ENCODE data around the gene ISLR. TPM values are rescaled to one million over a fixed set of nuclear protein-coding genes. Genes with fewer than 3 reads are reported as not detected.

ISLR gene
- total and polyA plus RNA-seq, 2 experiments from 2014 or later, result 0.55 TPM; not detected in 1

DNA sequence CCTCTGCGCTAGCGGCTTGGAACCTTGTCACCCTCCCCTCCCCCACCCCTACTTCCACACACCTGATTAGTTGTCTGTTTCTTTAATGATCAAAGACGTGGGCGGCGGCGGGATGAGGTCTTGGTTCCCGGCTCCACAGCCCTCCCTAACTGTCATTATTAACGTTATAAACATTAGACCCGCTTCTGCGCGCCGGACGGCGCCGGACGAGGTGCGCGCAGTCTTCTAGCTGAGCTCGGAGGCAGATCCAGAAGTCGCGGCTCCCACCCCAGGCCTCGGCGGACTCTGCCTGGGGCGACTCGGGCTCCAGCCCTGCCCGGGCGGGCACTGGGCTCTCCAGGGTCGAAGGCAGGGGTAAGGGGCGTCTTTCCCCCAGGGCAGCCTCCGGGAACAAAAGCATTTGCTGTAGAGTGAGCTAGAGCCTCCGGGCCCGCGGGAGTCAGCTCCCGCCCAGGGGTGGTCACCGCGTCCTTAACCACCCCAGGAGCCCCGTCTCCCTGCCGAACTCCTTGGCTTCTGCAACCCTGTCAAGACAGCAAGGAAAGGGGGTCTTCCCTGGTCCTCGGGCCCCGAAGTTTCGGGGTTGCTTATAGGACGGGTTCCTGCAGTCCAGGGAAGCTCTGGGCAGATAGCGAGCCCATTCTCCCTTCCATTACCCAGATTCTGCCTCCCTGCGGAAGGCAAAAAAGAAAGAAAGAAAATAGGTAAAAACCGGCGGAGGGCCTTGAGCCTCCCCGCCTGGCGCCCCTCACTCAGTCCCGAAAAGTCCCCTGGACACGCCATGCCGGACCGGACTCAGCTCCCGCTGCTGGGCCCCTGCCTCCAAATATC is 45.3 kb upstream of the ISLR start:
- Mint-ChIP-seq H3K9me3 (peaks cover 3% of the 10 kb centered on the region; the same call in 1 of the 3 replicates), H3K36me3 (ENCODE audit: low read depth) (no peaks in the 10 kb centered on the region), H3K27ac (no peak overlapping the region), H3K4me3 (peak overlapping the region; percentile 68), H3K27me3 (ENCODE audit: insufficient read depth, low read depth, poor library complexity) (peaks cover 77% of the 10 kb centered on the region), H3K4me1 (peaks cover 47% of the 10 kb centered on the region)
- Histone ChIP-seq H3K36me3 (ENCODE audit: insufficient read depth) (no peaks in the 10 kb centered on the region), H2AFZ (peak overlapping the region; percentile 95), H4K20me1 (replicated peaks; ENCODE audit: insufficient read depth) (no peaks in the 10 kb centered on the region), H3K4me2 (peak overlapping the region; percentile 92), H3F3A (replicated peaks; ENCODE audit: low read depth) (peaks cover 20% of the 10 kb centered on the region; the same call in 1 of the 2 replicates), H3K9me2 (ENCODE audit: insufficient read depth) (no peaks in the 10 kb centered on the region), H3K27me3 (ENCODE audit: insufficient read depth) (peaks cover 94% of the 10 kb centered on the region), H3K4me1 (ENCODE audit: insufficient read depth) (peaks cover 51% of the 10 kb centered on the region), H3K4me3 (peak overlapping the region; percentile 75), H3K27ac (ENCODE audit: low read depth) (no peak overlapping the region), H3K79me2 (replicated peaks; ENCODE audit: insufficient read depth) (no peaks in the 10 kb centered on the region)
- no peak for TF ChIP-seq REST (IDR thresholded peaks at IDR 0.05; ENCODE audit: unreplicated experiment)
- no peak for TF ChIP-seq ZNF331 (CRISPR knock-in tag; IDR thresholded peaks at IDR 0.05; ENCODE audit: low read depth)
- TF ChIP-seq ETS1 (IDR thresholded peaks at IDR 0.05), result no peak
- TF ChIP-seq EZH2phosphoT487 (IDR thresholded peaks at IDR 0.05; ENCODE audit: unreplicated experiment), result peak; percentile 24
- peak; percentile 74 for TF ChIP-seq EZH2 (IDR thresholded peaks at IDR 0.05; ENCODE audit: low read depth, unreplicated experiment)
- TF ChIP-seq, protein P1, sequence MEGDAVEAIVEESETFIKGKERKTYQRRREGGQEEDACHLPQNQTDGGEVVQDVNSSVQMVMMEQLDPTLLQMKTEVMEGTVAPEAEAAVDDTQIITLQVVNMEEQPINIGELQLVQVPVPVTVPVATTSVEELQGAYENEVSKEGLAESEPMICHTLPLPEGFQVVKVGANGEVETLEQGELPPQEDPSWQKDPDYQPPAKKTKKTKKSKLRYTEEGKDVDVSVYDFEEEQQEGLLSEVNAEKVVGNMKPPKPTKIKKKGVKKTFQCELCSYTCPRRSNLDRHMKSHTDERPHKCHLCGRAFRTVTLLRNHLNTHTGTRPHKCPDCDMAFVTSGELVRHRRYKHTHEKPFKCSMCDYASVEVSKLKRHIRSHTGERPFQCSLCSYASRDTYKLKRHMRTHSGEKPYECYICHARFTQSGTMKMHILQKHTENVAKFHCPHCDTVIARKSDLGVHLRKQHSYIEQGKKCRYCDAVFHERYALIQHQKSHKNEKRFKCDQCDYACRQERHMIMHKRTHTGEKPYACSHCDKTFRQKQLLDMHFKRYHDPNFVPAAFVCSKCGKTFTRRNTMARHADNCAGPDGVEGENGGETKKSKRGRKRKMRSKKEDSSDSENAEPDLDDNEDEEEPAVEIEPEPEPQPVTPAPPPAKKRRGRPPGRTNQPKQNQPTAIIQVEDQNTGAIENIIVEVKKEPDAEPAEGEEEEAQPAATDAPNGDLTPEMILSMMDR (conservative IDR thresholded peaks at IDR 0.05; ENCODE audit: low read depth in 2 of 2), result no peak
- no peak for TF ChIP-seq NANOG (IDR thresholded peaks at IDR 0.05; ENCODE audit: borderline replicate concordance)
- TF ChIP-seq POLR2AphosphoS5 (IDR thresholded peaks at IDR 0.05; ENCODE audit: low read depth), result no peak
- TF ChIP-seq STAT1 (IDR thresholded peaks at IDR 0.05; ENCODE audit: unreplicated experiment), result no peak
- TF ChIP-seq ZNF114 (CRISPR knock-in tag; IDR thresholded peaks at IDR 0.05), result no peak
- TF ChIP-seq CREB1 (CRISPR knock-in tag; IDR thresholded peaks at IDR 0.05; ENCODE audit: low read depth), result no peak
- TF ChIP-seq JUNB (IDR thresholded peaks at IDR 0.05; ENCODE audit: unreplicated experiment), result no peak
- TF ChIP-seq, protein P2, sequence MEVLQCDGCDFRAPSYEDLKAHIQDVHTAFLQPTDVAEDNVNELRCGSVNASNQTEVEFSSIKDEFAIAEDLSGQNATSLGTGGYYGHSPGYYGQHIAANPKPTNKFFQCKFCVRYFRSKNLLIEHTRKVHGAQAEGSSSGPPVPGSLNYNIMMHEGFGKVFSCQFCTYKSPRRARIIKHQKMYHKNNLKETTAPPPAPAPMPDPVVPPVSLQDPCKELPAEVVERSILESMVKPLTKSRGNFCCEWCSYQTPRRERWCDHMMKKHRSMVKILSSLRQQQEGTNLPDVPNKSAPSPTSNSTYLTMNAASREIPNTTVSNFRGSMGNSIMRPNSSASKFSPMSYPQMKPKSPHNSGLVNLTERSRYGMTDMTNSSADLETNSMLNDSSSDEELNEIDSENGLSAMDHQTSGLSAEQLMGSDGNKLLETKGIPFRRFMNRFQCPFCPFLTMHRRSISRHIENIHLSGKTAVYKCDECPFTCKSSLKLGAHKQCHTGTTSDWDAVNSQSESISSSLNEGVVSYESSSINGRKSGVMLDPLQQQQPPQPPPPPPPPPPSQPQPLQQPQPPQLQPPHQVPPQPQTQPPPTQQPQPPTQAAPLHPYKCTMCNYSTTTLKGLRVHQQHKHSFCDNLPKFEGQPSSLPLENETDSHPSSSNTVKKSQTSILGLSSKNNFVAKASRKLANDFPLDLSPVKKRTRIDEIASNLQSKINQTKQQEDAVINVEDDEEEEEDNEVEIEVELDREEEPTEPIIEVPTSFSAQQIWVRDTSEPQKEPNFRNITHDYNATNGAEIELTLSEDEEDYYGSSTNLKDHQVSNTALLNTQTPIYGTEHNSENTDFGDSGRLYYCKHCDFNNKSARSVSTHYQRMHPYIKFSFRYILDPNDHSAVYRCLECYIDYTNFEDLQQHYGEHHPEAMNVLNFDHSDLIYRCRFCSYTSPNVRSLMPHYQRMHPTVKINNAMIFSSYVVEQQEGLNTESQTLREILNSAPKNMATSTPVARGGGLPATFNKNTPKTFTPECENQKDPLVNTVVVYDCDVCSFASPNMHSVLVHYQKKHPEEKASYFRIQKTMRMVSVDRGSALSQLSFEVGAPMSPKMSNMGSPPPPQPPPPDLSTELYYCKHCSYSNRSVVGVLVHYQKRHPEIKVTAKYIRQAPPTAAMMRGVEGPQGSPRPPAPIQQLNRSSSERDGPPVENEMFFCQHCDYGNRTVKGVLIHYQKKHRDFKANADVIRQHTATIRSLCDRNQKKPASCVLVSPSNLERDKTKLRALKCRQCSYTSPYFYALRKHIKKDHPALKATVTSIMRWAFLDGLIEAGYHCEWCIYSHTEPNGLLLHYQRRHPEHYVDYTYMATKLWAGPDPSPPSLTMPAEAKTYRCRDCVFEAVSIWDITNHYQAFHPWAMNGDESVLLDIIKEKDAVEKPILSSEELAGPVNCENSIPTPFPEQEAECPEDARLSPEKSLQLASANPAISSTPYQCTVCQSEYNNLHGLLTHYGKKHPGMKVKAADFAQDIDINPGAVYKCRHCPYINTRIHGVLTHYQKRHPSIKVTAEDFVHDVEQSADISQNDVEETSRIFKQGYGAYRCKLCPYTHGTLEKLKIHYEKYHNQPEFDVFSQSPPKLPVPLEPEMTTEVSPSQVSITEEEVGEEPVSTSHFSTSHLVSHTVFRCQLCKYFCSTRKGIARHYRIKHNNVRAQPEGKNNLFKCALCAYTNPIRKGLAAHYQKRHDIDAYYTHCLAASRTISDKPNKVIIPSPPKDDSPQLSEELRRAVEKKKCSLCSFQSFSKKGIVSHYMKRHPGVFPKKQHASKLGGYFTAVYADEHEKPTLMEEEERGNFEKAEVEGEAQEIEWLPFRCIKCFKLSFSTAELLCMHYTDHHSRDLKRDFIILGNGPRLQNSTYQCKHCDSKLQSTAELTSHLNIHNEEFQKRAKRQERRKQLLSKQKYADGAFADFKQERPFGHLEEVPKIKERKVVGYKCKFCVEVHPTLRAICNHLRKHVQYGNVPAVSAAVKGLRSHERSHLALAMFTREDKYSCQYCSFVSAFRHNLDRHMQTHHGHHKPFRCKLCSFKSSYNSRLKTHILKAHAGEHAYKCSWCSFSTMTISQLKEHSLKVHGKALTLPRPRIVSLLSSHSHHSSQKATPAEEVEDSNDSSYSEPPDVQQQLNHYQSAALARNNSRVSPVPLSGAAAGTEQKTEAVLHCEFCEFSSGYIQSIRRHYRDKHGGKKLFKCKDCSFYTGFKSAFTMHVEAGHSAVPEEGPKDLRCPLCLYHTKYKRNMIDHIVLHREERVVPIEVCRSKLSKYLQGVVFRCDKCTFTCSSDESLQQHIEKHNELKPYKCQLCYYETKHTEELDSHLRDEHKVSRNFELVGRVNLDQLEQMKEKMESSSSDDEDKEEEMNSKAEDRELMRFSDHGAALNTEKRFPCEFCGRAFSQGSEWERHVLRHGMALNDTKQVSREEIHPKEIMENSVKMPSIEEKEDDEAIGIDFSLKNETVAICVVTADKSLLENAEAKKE (CRISPR knock-in tag; IDR thresholded peaks at IDR 0.05), result no peak
- peak; percentile 7 for ATAC-seq
- DNase-seq (ENCODE audit: low spot score), result peak; percentile 50

Data from GM23338 (cell line).